NT2/D1 (cell line): ENCODE data around the gene PLXNA4.
A peak's percentile ranks its signal among the peaks of the same experiment; 100 is the strongest.

ENCODE experiments used
- DNase-seq: peaks from one replicate; pipeline ENCODE4 v3.0.0-alpha.2; 2011; ENCODE audit warnings: low read depth, low spot score
- H3K27me3 ChIP-seq: 2 replicates; pipeline ENCODE4 v1.6.0; 2011; ENCODE audit warnings: mild to moderate bottlenecking; ENCODE audit not compliant: insufficient read length, insufficient read depth
- H3K36me3 ChIP-seq: 2 replicates; pipeline ENCODE4 v1.6.1; 2011; ENCODE audit warnings: mild to moderate bottlenecking, low read length, mixed read lengths; ENCODE audit not compliant: insufficient read depth, insufficient read length
- H3K4me1 ChIP-seq: 2 replicates; pipeline ENCODE4 v1.5.1; 2011; ENCODE audit not compliant: insufficient read depth, insufficient read length
- H3K4me3 ChIP-seq: 2 replicates; pipeline ENCODE4 v1.5.1; 2011; ENCODE audit warnings: low read depth; ENCODE audit not compliant: insufficient read length
- H3K9ac ChIP-seq: 2 replicates; pipeline ENCODE4 v1.6.0; 2011; ENCODE audit warnings: low read depth; ENCODE audit not compliant: insufficient read length
- H3K9me3 ChIP-seq: 2 replicates; pipeline ENCODE4 v1.5.1; 2011; ENCODE audit warnings: mild to moderate bottlenecking, low read length; ENCODE audit not compliant: insufficient read depth
- SUZ12 ChIP-seq: IDR thresholded peaks from 2 replicates; pipeline ENCODE4 v1.6.1; 2011; ENCODE audit not compliant: insufficient read length, insufficient read depth; ENCODE audit errors: extremely low read depth
- YY1 ChIP-seq: IDR thresholded peaks from 2 replicates; pipeline ENCODE4 v1.6.1; 2011; ENCODE audit not compliant: insufficient read length, insufficient read depth
- ZNF274 ChIP-seq: IDR thresholded peaks from 2 replicates; pipeline ENCODE4 v1.6.1; 2011; ENCODE audit warnings: mild to moderate bottlenecking, low read depth, low read length

Gene PLXNA4

DNA sequence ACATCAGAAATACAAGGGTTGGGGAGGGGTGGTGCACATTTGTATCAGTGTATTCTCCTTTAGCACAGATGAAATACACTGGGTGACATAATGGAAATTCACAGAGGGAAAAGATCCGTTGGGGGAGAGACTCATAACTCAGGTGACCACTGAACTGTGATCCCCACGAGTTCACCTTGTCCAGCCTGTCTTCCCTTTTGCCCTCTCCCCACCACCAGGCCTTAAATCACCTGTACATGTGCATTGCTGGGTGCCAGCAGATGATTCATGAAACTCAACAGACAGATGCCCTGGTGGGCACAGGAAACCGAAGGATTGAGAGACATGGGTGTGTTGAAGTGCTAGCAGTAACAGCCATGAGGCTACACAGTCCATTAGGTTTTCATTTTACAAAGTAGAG, 253.3 kb downstream of the PLXNA4 start:
- no peaks in the 10 kb centered on the region for H3K9me3 ChIP-seq
- no peak overlapping the region for H3K9ac ChIP-seq
- H3K36me3 ChIP-seq = no peaks in the 10 kb centered on the region
- H3K4me3 ChIP-seq = no peak overlapping the region
- peaks cover 8% of the 10 kb centered on the region for H3K4me1 ChIP-seq
- TF ChIP-seq SUZ12 = no peak
- TF ChIP-seq ZNF274 = no peak
- no peak for TF ChIP-seq YY1
- DNase-seq = no peak
- H3K27me3 ChIP-seq = peaks cover 22% of the 10 kb centered on the region

- Histone ChIP-seq H3K4me3 (no peak overlapping the region), H3K9me3 (peaks cover 10% of the 10 kb centered on the region; the same call in 1 of the 2 replicates), H3K4me1 (peaks cover 8% of the 10 kb centered on the region), H3K9ac (no peak overlapping the region), H3K36me3 (no peaks in the 10 kb centered on the region), H3K27me3 (peaks cover 19% of the 10 kb centered on the region)
- no peak for DNase-seq
- no peak for TF ChIP-seq SUZ12
- no peak for TF ChIP-seq YY1
- no peak for TF ChIP-seq ZNF274
Measured at GRCh38 chr7:132321387-132321786, 254.9 kb downstream of the PLXNA4 start.

DNA sequence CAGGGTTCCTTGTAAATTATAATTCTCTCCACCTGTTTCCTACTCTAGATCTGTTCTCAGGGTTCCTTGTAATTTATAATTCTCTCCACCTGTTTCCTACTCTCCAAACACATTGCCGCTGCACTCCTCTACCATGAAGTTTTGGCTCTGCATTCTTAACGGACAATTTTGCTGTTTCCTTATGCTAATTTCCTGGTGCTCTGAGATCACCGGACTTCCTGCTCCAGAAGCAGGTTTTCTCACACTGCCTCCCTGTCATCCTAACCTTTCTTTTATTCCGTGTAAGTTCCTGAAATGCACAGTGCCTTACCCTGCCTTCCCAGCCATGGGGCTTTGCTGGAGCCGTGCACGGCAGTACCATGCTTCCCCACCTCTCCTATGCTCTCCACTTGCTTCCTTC, 256.8 kb downstream of the PLXNA4 start:
- Histone ChIP-seq H3K9ac (no peak overlapping the region), H3K4me3 (no peak overlapping the region), H3K36me3 (no peaks in the 10 kb centered on the region)

GRCh38 chr7:132318352-132319318, 257.6 kb downstream of the PLXNA4 start:
- Histone ChIP-seq H3K9me3 (peaks cover 10% of the 10 kb centered on the region; the same call in 1 of the 2 replicates), H3K4me3 (peak overlapping the region; percentile 15), H3K9ac (no peak overlapping the region), H3K4me1 (peaks cover 8% of the 10 kb centered on the region), H3K36me3 (no peaks in the 10 kb centered on the region), H3K27me3 (peaks cover 16% of the 10 kb centered on the region)
- peak; percentile 91 for DNase-seq
- TF ChIP-seq YY1 (no peak), SUZ12 (no peak), ZNF274 (no peak)

More for the DNA sequence above, 256.8 kb downstream of the PLXNA4 start:
- peaks cover 16% of the 10 kb centered on the region for H3K27me3 ChIP-seq
- peaks cover 8% of the 10 kb centered on the region for H3K4me1 ChIP-seq
- DNase-seq = no peak
- peaks cover 10% of the 10 kb centered on the region; the same call in 1 of the 2 replicates for H3K9me3 ChIP-seq
- TF ChIP-seq YY1 (no peak), ZNF274 (no peak), SUZ12 (no peak)

DNA sequence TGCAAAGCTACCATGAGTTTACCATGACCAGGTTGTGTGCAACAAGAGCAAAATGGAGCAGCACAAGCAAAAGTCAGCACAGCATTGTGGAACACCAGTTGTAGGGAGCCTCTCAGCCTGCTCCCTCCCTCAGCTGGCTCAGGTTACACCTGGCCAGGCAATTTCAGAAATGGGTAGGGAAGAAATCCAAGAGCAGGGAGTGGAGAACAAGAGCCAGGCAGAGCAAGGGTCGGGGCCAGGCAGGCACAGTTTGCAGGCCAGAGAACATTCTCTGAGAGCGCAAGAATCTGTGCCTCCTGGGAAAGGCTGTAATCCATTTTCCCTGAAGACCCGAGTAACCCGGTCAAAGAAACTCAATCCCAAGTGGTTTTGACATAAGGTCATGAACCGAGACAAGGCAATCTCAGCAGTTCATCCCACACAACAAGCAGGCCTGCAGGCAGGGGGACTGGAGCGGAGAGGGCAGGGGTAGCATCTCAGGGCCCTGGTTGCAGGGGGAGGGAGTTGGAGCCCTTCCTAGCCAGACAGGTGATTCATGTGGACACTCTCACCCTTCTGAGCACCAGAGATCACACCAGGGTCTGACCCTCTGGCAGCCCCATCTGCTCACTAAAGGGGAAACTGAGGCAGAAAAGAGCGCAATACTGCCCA, 258.4 kb downstream of the PLXNA4 start:
- H3K9me3 ChIP-seq = peaks cover 10% of the 10 kb centered on the region; the same call in 1 of the 2 replicates
- no peak overlapping the region for H3K9ac ChIP-seq
- DNase-seq = no peak
- no peak overlapping the region for H3K4me3 ChIP-seq
- H3K4me1 ChIP-seq = peaks cover 8% of the 10 kb centered on the region
- TF ChIP-seq ZNF274 (no peak), SUZ12 (no peak), YY1 (no peak)
- H3K27me3 ChIP-seq = peaks cover 16% of the 10 kb centered on the region
- no peaks in the 10 kb centered on the region for H3K36me3 ChIP-seq

DNA sequence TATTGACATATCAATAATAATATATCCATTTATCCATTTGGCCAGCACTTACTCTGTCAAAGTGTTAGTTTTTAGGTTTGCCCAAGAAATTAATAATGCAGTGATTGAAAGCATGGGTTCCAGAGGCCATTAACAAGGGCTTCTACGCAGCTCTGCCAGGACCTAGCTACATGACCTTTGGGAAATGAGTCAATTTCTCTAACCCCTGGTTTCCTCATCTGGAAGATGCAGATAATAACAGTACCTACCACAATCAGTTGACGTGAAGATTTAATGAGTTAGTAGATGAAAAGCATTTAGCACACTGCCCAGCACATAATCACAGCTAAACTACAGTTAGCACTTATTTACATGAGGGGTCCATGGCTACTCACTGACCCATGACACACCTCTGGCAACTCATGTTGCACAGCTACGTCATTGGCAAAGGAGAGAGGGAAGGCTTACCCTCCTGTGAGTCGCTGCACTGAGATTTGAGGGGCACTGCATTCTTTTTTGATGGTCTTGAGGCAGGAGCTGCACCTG, 263.7 kb downstream of the PLXNA4 start:
- Histone ChIP-seq H3K9me3 (peaks cover 10% of the 10 kb centered on the region; the same call in 1 of the 2 replicates), H3K36me3 (no peaks in the 10 kb centered on the region), H3K4me3 (no peak overlapping the region), H3K27me3 (no peaks in the 10 kb centered on the region), H3K4me1 (no peaks in the 10 kb centered on the region), H3K9ac (no peak overlapping the region)
- TF ChIP-seq SUZ12 (no peak), ZNF274 (no peak), YY1 (no peak)
- DNase-seq = no peak
